A673 (cell line): ENCODE measurements around the gene CD300LF.

Experiments used
- CTCF ChIP-seq: fragments of 300-800, 200-600 bp; sonication (generic); conservative IDR thresholded peaks from 2 replicates; pipeline ENCODE4 v1.5.1; 2017; ENCODE audit warnings: low read depth, mild to moderate bottlenecking, antibody characterized with exemption, low read length, moderate library complexity, mixed read lengths
- EZH2 ChIP-seq: fragments of 200-600 bp; sonication (generic); IDR thresholded peaks from 2 replicates; pipeline ENCODE4 v1.6.1; 2017; ENCODE audit warnings: borderline replicate concordance, low read depth, mild to moderate bottlenecking, mixed read lengths, antibody characterized with exemption, low read length; ENCODE audit not compliant: poor library complexity, severe bottlenecking

- TF ChIP-seq CTCF (peak; percentile 56), EZH2 (peak; percentile 62)
These were observed 24.8 kb upstream of the CD300LF start for GRCh38 chr17:74737299-74738050.
